ENCODE measurements around the gene SLC13A3.
"Not testable (repeated sequence)": the region's sequence is repeated elsewhere in the genome, so short reads cannot be mapped to it uniquely, and the experiment has no call there.

The SLC13A3 gene

GRCh38 chr20:46678516-46678915, 27.3 kb upstream of the SLC13A3 start:
- DNase-seq = no peak

- DNase-seq = no peak
Measured at GRCh38 chr20:46677608-46678007, 26.3 kb upstream of the SLC13A3 start.

- not testable (repeated sequence) for DNase-seq
Measured at GRCh38 chr20:46676649-46677316, 25.5 kb upstream of the SLC13A3 start.

- no peak for DNase-seq
Measured at GRCh38 chr20:46674253-46675083, 23.2 kb upstream of the SLC13A3 start.

- DNase-seq = no peak
Measured at GRCh38 chr20:46673394-46674252, 22.4 kb upstream of the SLC13A3 start.

GRCh38 chr20:46672543-46673148, 21.4 kb upstream of the SLC13A3 start:
- no peak for DNase-seq

DNA sequence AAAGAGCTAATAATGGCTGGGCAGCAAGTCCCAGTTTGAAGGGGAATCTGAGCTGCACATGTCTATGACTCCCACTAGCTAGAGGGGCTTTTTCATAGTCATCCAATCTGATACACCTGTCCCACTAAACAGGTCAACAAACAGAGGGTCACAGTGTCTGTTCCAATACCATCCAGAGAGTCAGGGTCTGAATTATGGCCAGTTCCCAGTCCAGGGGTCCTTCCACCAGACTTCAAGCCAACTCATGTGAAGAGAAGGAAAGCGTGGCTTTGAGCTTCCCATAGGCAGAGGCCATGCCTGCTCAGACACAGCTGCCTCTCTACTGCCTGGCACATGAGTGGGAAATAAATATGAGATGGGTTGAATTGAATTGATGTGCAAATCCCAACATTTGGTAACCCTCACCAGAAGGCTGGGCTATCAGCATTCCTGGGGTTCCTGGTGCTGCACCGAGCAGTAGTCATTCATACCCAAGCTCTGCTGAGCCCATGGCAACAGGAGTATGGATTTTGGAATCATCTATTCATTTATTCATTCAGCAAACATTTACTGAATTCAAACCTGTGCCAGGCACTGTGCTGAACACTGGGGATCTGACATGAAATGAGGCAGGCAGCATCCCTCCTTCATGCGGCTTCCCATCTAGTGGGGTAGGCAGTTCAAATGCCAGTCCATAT, 20.7 kb upstream of the SLC13A3 start:
- DNase-seq = no peak

- no peak for DNase-seq
Measured at GRCh38 chr20:46670585-46671584, 19.6 kb upstream of the SLC13A3 start.

DNA sequence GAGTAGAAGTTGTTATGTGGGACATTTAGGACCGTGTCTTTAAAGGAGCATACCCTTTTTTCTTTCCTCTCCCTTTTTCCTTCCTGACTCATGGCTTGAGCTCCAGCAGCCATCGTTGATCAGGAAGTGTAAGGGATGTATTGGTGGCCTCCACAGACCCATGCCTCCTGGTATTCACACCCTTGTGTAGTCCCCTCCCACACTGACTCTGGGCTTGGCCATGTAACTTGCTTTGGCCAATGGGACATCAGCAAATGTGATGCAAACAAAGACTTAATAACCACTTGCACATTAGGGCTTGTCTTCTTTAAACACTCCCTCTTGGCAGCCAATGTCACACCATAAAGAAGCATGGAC, 18.9 kb upstream of the SLC13A3 start:
- no peak for DNase-seq

DNA sequence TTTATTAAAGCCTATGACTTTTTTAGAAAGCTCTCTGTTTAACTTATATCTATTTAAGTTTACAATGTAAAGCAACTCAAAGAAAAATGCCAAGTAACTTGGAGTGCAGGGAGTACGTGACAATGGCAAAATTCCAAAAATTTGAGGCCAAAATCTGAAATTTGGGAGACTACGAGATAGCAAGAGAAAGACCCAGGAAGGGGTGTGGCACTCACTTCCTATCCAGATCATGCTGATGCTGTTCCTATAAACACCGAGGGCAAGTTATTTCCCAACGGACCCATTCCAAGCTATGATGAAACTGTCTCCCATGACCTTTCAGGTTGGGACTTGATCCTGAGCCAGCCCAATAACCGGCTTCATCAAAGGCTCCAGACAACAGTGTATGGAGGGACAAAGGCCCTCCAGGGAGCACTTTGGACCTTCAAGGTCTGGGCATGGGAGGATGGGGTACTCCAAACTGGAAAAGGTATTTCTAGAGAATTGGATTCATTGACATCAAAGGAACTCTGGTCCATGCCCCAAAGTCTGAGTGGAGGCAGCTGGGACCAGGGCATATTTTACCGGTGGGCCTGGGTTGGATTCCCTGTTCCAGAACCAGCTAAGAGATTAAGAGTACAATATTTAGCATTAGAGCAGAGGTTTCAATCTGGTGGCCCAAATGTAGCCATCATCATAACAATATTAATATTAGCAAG, 15.7 kb upstream of the SLC13A3 start:
- DNase-seq = no peak

DNA sequence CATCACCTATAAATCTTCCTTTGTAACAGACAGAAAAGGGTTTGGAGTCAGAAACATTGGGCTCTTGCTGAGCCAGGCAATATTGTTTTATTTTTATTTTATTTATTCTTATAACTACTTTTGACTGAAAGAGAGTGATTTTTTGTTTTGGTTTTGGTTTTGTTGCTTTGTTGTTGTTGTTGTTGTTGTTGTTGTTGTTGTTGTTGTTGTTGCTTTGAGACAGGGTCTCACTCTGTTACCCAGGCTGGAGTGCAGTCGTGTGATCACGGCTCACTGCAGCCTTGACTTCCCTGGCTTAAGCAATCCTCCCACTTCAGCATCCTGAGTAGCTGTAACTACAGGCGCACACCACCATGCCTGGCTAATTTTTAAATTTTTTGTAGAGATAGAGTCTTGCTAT, 15.0 kb upstream of the SLC13A3 start:
- no peak for DNase-seq

GRCh38 chr20:46665602-46666001, 14.3 kb upstream of the SLC13A3 start:
- DNase-seq = no peak

- DNase-seq = no peak
Measured at GRCh38 chr20:46663531-46663930, 12.3 kb upstream of the SLC13A3 start.

DNA sequence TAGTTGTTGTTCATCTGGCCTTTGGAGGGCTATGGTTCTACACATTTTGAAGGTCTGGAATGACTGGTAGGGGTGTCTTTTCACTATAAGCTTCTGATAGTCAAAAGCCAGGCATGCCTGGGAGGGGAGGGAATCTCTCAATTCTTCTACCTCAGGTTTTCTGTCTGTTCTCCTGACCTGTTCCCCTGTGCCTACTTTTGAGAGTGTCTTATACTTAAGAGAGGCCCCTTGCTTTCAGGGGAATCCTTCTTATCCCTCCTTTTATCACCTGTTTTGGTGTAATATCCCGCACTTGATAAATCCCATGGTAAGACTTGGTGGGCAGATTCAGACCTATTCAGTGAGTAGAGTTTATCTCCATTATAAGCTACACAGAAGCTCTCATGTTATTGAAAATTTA, 10.4 kb upstream of the SLC13A3 start:
- no peak for DNase-seq

DNA sequence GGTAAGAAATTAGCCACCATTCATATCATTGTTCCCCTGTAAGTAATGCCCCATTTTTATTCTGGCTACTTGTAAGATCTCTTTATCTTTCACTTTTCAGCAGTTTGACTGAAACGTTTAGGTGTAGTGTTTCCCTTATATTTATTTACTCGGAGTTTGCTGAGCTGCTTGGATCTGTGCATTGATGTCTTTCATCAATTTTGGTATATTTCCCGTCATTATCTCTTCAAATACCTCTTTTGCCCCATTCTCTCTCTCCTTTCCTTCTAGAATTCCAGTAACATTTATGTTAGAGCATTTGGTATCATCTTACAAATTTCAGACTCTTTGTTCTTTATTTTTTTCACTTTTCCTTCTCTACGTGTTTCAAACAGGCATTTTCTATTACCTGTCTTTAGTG, 9.2 kb upstream of the SLC13A3 start:
- no peak for DNase-seq

DNA sequence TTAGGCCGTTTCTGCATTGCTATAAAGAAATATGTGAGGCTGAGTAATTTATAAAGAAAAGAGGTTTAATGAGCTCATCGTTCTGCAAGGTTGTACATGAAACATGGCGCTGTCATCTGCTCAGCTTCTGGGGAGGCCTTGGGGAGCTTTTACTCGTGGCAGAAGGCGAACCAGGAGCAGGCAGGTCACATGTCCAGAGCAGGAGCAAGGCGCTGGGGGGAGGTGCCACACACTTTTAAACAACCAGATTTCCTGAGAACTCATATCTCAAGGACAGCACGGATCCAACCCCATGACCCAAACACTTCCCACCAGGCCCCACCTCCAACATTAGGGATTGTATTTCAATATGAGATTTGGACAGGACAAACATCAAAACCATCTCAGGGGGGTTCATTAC, 6.4 kb upstream of the SLC13A3 start:
- DNase-seq = no peak

DNA sequence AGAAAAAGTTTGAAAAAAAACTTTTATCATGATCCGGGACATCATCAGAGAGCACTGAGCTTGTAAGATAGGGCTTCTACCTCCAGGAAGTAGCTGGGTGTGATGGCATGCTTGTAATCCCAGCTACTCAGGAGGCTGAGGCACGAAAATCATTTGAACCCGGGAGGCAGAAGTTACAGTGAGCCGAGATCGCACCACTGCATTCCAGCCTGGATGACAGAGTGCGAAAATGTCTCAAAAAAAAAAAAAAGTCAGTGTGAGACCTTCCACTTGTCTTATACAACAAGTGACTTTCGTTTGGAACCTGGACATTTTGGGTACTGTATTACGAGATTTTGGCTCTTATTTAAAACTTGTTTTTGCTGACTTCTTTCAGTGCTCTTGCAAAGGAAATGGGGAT, 5.9 kb upstream of the SLC13A3 start:
- DNase-seq = no peak

- no peak for DNase-seq
Measured at GRCh38 chr20:46652699-46653098, 1.4 kb upstream of the SLC13A3 start.

GRCh38 chr20:46650575-46651090, 626 bp downstream of the SLC13A3 start:
- DNase-seq = no peak

GRCh38 chr20:46649965-46650542, 1.2 kb downstream of the SLC13A3 start:
- no peak for DNase-seq
